NB4 (cell line): ENCODE data around the gene KCNK15.

Source experiments
- POLR2A ChIP-seq: IDR thresholded peaks from 2 replicates; pipeline ENCODE4 v1.6.1; 2011; ENCODE audit warnings: mild to moderate bottlenecking; ENCODE audit not compliant: insufficient read length; ENCODE audit errors: extremely low read depth
- TF ChIP-seq, protein P1 (sequence below): IDR thresholded peaks from one replicate; pipeline ENCODE4 v1.5.1; 2012; ENCODE audit warnings: low read depth, low read length

- TF ChIP-seq, protein P1, sequence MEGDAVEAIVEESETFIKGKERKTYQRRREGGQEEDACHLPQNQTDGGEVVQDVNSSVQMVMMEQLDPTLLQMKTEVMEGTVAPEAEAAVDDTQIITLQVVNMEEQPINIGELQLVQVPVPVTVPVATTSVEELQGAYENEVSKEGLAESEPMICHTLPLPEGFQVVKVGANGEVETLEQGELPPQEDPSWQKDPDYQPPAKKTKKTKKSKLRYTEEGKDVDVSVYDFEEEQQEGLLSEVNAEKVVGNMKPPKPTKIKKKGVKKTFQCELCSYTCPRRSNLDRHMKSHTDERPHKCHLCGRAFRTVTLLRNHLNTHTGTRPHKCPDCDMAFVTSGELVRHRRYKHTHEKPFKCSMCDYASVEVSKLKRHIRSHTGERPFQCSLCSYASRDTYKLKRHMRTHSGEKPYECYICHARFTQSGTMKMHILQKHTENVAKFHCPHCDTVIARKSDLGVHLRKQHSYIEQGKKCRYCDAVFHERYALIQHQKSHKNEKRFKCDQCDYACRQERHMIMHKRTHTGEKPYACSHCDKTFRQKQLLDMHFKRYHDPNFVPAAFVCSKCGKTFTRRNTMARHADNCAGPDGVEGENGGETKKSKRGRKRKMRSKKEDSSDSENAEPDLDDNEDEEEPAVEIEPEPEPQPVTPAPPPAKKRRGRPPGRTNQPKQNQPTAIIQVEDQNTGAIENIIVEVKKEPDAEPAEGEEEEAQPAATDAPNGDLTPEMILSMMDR = no peak
- no peak for TF ChIP-seq POLR2A
Observed at GRCh38 chr20:44734938-44735337, 10.7 kb upstream of the KCNK15 start.
